H4 (cell line): ENCODE measurements around the gene FDX2. TPM values are rescaled to one million over a fixed set of nuclear protein-coding genes. Genes with fewer than 3 reads are reported as not detected.

Source experiments
- total RNA-seq: library from RNA; depleted of rRNA; stranded (reverse); fragments of >200 nt; shearing (Covaris generic); gene quantifications from 2 replicates; pipeline ENCODE4 v1.2.3, GENCODE V29; 2014; rRNA removed

The FDX2 gene
- total RNA-seq, 1 experiment from 2014 or later: 23.6 TPM

Other genes with a start within 250 kb of the FDX2 start
- 20.7 and 25.6 TPM in 2 replicates for gene SHFL, start 229.7 kb downstream of the FDX2 start, total RNA-seq
- 0.27 TPM in 1 of 2 replicates, not detected in the other for gene ANGPTL6, start 213.3 kb downstream of the FDX2 start, total RNA-seq
- gene PPAN, start 209.7 kb downstream of the FDX2 start, total RNA-seq: 20.1 and 26.1 TPM in 2 replicates
- 0.79 and 0.92 TPM in 2 replicates for gene P2RY11, start 204.3 kb downstream of the FDX2 start, total RNA-seq
- 299 and 319 TPM in 2 replicates for gene EIF3G, start 196.1 kb downstream of the FDX2 start, total RNA-seq
- 56.5 and 102 TPM in 2 replicates for gene DNMT1, start 121.1 kb downstream of the FDX2 start, total RNA-seq
- 1.7 and 3.0 TPM in 2 replicates for gene S1PR2, start 84.7 kb downstream of the FDX2 start, total RNA-seq
- 54.6 and 59.5 TPM in 2 replicates for gene MRPL4, start 63.8 kb downstream of the FDX2 start, total RNA-seq
- gene ICAM1, start 44.9 kb downstream of the FDX2 start, total RNA-seq: 0.06 and 0.12 TPM in 2 replicates
- 0.15 TPM in 1 of 2 replicates, not detected in the other for gene ICAM4, start 29.1 kb downstream of the FDX2 start, total RNA-seq
- gene ICAM5, start 26.1 kb downstream of the FDX2 start, total RNA-seq: 0.87 and 1.5 TPM in 2 replicates
- gene ZGLP1, start 6.2 kb downstream of the FDX2 start, total RNA-seq: 0.18 and 1.8 TPM in 2 replicates
- 7.1 and 8.2 TPM in 2 replicates for gene RAVER1, start 17.5 kb upstream of the FDX2 start, total RNA-seq
- gene ICAM3, start 23.6 kb upstream of the FDX2 start, total RNA-seq: 7.3 and 11.2 TPM in 2 replicates
- gene TYK2, start 64.6 kb upstream of the FDX2 start, total RNA-seq: 28.2 and 37.1 TPM in 2 replicates
- 105 and 132 TPM in 2 replicates for gene CDC37, start 87.5 kb upstream of the FDX2 start, total RNA-seq
- 1.0 and 1.1 TPM in 2 replicates for gene PDE4A, start 104.5 kb upstream of the FDX2 start, total RNA-seq
- gene KEAP1, start 187.3 kb upstream of the FDX2 start, total RNA-seq: 40.9 and 43.3 TPM in 2 replicates
- 1.0 and 1.7 TPM in 2 replicates for gene S1PR5, start 201.4 kb upstream of the FDX2 start, total RNA-seq
- 13.1 and 18.6 TPM in 2 replicates for gene ATG4D, start 227.9 kb upstream of the FDX2 start, total RNA-seq
- 7.7 and 8.3 TPM in 2 replicates for gene KRI1, start 250.0 kb upstream of the FDX2 start, total RNA-seq